ENCODE measurements around the gene RNF19B.

Gene RNF19B

GRCh38 chr1:32933742-32934322 lies 30.8 kb downstream of the RNF19B start:
- peak overlapping the region; percentile 14 for H3K27ac ChIP-seq (replicated peaks; ENCODE audit: low read length)
- no peak overlapping the region for H2AK5ac ChIP-seq (ENCODE audit: low read depth, low read length)
- no peak overlapping the region for H2BK15ac ChIP-seq (ENCODE audit: low read length)
- H3K9ac ChIP-seq (ENCODE audit: low read depth, low read length, poor library complexity), result no peak overlapping the region
- no peaks in the 10 kb centered on the region for H3K9me3 ChIP-seq (replicated peaks in 1 of 2; ENCODE audit: control insufficient read depth in 2 of 2, insufficient read depth in 1 of 2, low read depth in 1 of 2, low read length in 2 of 2)
- H3K23ac ChIP-seq (ENCODE audit: low read depth, low read length, poor library complexity), result no peak overlapping the region
- no peak for DNase-seq (ENCODE audit: low spot score)
- no peak overlapping the region for H2BK120ac ChIP-seq (ENCODE audit: low read depth, low read length)
- H2AFZ ChIP-seq (ENCODE audit: low read length), result no peak overlapping the region
- H3K4me3 ChIP-seq (ENCODE audit: low read length in 2 of 2), result no peak overlapping the region
- no peak overlapping the region for H2BK5ac ChIP-seq (ENCODE audit: low read length)
- no peaks in the 10 kb centered on the region for H3K27me3 ChIP-seq (ENCODE audit: control insufficient read depth in 3 of 3, insufficient read depth in 3 of 3, low read depth in 1 of 3, low read length in 3 of 3)
- H3K36me3 ChIP-seq (replicated peaks in 1 of 2; ENCODE audit: control insufficient read depth in 2 of 2, insufficient read depth in 2 of 2, low read length in 2 of 2), result peaks cover 8 to 42% of the 10 kb centered on the region in 2 donors
- no peak overlapping the region for H4K91ac ChIP-seq (ENCODE audit: low read depth, low read length, poor library complexity)
- no peak overlapping the region for H4K8ac ChIP-seq (ENCODE audit: low read depth, low read length)
- no peak overlapping the region for H3K14ac ChIP-seq (ENCODE audit: low read length)
- WGBS, 2 donors (ENCODE audit: extremely low coverage in 2 of 2, insufficient read length in 2 of 2, insufficient replicate concordance in 1 of 2), result no CpG with 5 or more reads among the region's 3 CpGs
- H3K18ac ChIP-seq (ENCODE audit: low read length), result no peak overlapping the region
- H3K4me1 ChIP-seq (ENCODE audit: control insufficient read depth in 2 of 2, insufficient read depth in 1 of 2, low read depth in 1 of 2, low read length in 2 of 2), result peaks cover 0 to 4% of the 10 kb centered on the region in 2 donors
- H3K4me2 ChIP-seq (ENCODE audit: insufficient read depth, low read length, poor library complexity, severe bottlenecking), result no peak overlapping the region
- no peaks in the 10 kb centered on the region for H3K79me1 ChIP-seq (ENCODE audit: low read depth, low read length)
- H3K4ac ChIP-seq (ENCODE audit: low read length), result no peak overlapping the region
- no peak overlapping the region for H2BK12ac ChIP-seq (ENCODE audit: low read length)

GRCh38 chr1:32931760-32932159 lies 32.8 kb downstream of the RNF19B start:
- Histone ChIP-seq H2BK15ac (ENCODE audit: low read length) (no peak overlapping the region), H3K9me3 (replicated peaks in 1 of 2; ENCODE audit: control insufficient read depth in 2 of 2, insufficient read depth in 1 of 2, low read depth in 1 of 2, low read length in 2 of 2) (no peaks in the 10 kb centered on the region), H3K79me1 (ENCODE audit: low read depth, low read length) (no peaks in the 10 kb centered on the region), H3K4me3 (ENCODE audit: low read length in 2 of 2) (no peak overlapping the region), H3K4me2 (ENCODE audit: insufficient read depth, low read length, poor library complexity, severe bottlenecking) (no peak overlapping the region), H2BK12ac (ENCODE audit: low read length) (no peak overlapping the region), H4K8ac (ENCODE audit: low read depth, low read length) (no peak overlapping the region), H2BK5ac (ENCODE audit: low read length) (no peak overlapping the region), H3K27ac (replicated peaks; ENCODE audit: low read length) (no peak overlapping the region), H3K18ac (ENCODE audit: low read length) (no peak overlapping the region), H3K23ac (ENCODE audit: low read depth, low read length, poor library complexity) (no peak overlapping the region), H2BK120ac (ENCODE audit: low read depth, low read length) (no peak overlapping the region), H2AK5ac (ENCODE audit: low read depth, low read length) (no peak overlapping the region), H3K14ac (ENCODE audit: low read length) (no peak overlapping the region), H3K9ac (ENCODE audit: low read depth, low read length, poor library complexity) (no peak overlapping the region), H2AFZ (ENCODE audit: low read length) (no peak overlapping the region), H4K91ac (ENCODE audit: low read depth, low read length, poor library complexity) (no peak overlapping the region), H3K27me3 (ENCODE audit: control insufficient read depth in 3 of 3, insufficient read depth in 3 of 3, low read depth in 1 of 3, low read length in 3 of 3) (peaks cover 0 to 6% (median 0%) of the 10 kb centered on the region in 3 experiments), H3K36me3 (replicated peaks in 1 of 2; ENCODE audit: control insufficient read depth in 2 of 2, insufficient read depth in 2 of 2, low read length in 2 of 2) (peaks cover 2 to 22% of the 10 kb centered on the region in 2 donors), H3K4me1 (ENCODE audit: control insufficient read depth in 2 of 2, insufficient read depth in 1 of 2, low read depth in 1 of 2, low read length in 2 of 2) (peaks cover 0 to 4% of the 10 kb centered on the region in 2 donors), H3K4ac (ENCODE audit: low read length) (no peak overlapping the region)
- DNase-seq (ENCODE audit: low spot score), result no peak
- WGBS, 2 donors (ENCODE audit: extremely low coverage in 2 of 2, insufficient read length in 2 of 2, insufficient replicate concordance in 1 of 2), result no CpG with 5 or more reads among the region's 1 CpG

- H2AFZ ChIP-seq (ENCODE audit: low read length), result no peak overlapping the region
- H3K36me3 ChIP-seq (replicated peaks in 1 of 2; ENCODE audit: control insufficient read depth in 2 of 2, insufficient read depth in 2 of 2, low read length in 2 of 2), result peaks cover 0 to 6% of the 10 kb centered on the region in 2 donors
- H2AK5ac ChIP-seq (ENCODE audit: low read depth, low read length), result no peak overlapping the region
- H2BK5ac ChIP-seq (ENCODE audit: low read length), result no peak overlapping the region
- no peak overlapping the region for H3K27ac ChIP-seq (replicated peaks; ENCODE audit: low read length)
- no peak overlapping the region for H2BK12ac ChIP-seq (ENCODE audit: low read length)
- H3K14ac ChIP-seq (ENCODE audit: low read length), result no peak overlapping the region
- no peak overlapping the region for H3K23ac ChIP-seq (ENCODE audit: low read depth, low read length, poor library complexity)
- no peaks in the 10 kb centered on the region for H3K9me3 ChIP-seq (replicated peaks in 1 of 2; ENCODE audit: control insufficient read depth in 2 of 2, insufficient read depth in 1 of 2, low read depth in 1 of 2, low read length in 2 of 2)
- H3K4me2 ChIP-seq (ENCODE audit: insufficient read depth, low read length, poor library complexity, severe bottlenecking), result no peak overlapping the region
- H3K18ac ChIP-seq (ENCODE audit: low read length), result no peak overlapping the region
- H4K91ac ChIP-seq (ENCODE audit: low read depth, low read length, poor library complexity), result no peak overlapping the region
- H3K4me3 ChIP-seq (ENCODE audit: low read length in 2 of 2), result no peak overlapping the region
- H3K4me1 ChIP-seq (ENCODE audit: control insufficient read depth in 2 of 2, insufficient read depth in 1 of 2, low read depth in 1 of 2, low read length in 2 of 2), result peaks cover 9 to 13% of the 10 kb centered on the region in 2 donors
- DNase-seq (ENCODE audit: low spot score), result no peak
- H3K27me3 ChIP-seq (ENCODE audit: control insufficient read depth in 3 of 3, insufficient read depth in 3 of 3, low read depth in 1 of 3, low read length in 3 of 3), result peaks cover 0 to 28% (median 3%) of the 10 kb centered on the region in 3 experiments
- no peak overlapping the region for H2BK15ac ChIP-seq (ENCODE audit: low read length)
- H4K8ac ChIP-seq (ENCODE audit: low read depth, low read length), result no peak overlapping the region
- H2BK120ac ChIP-seq (ENCODE audit: low read depth, low read length), result no peak overlapping the region
- no CpG with 5 or more reads among the region's 2 CpGs for WGBS, 2 donors (ENCODE audit: extremely low coverage in 2 of 2, insufficient read length in 2 of 2, insufficient replicate concordance in 1 of 2)
- no peak overlapping the region for H3K9ac ChIP-seq (ENCODE audit: low read depth, low read length, poor library complexity)
- no peak overlapping the region for H3K4ac ChIP-seq (ENCODE audit: low read length)
- no peaks in the 10 kb centered on the region for H3K79me1 ChIP-seq (ENCODE audit: low read depth, low read length)
These were observed 35.2 kb downstream of the RNF19B start for GRCh38 chr1:32929366-32929765.

- peaks cover 0 to 34% (median 9%) of the 10 kb centered on the region in 3 experiments for H3K27me3 ChIP-seq (ENCODE audit: control insufficient read depth in 3 of 3, insufficient read depth in 3 of 3, low read depth in 1 of 3, low read length in 3 of 3)
- DNase-seq (ENCODE audit: low spot score), result no peak
- H3K14ac ChIP-seq (ENCODE audit: low read length), result no peak overlapping the region
These were observed 35.9 kb downstream of the RNF19B start for GRCh38 chr1:32928715-32929114.

More at GRCh38 chr1:32928715-32929114, 35.9 kb downstream of the RNF19B start:
- no peaks in the 10 kb centered on the region for H3K9me3 ChIP-seq (replicated peaks in 1 of 2; ENCODE audit: control insufficient read depth in 2 of 2, insufficient read depth in 1 of 2, low read depth in 1 of 2, low read length in 2 of 2)
- H3K4me3 ChIP-seq (ENCODE audit: low read length in 2 of 2), result no peak overlapping the region
- H3K4me2 ChIP-seq (ENCODE audit: insufficient read depth, low read length, poor library complexity, severe bottlenecking), result no peak overlapping the region
- no peak overlapping the region for H4K91ac ChIP-seq (ENCODE audit: low read depth, low read length, poor library complexity)
- no peak overlapping the region for H3K23ac ChIP-seq (ENCODE audit: low read depth, low read length, poor library complexity)
- no peak overlapping the region for H2BK5ac ChIP-seq (ENCODE audit: low read length)
- H3K4me1 ChIP-seq (ENCODE audit: control insufficient read depth in 2 of 2, insufficient read depth in 1 of 2, low read depth in 1 of 2, low read length in 2 of 2), result peaks cover 9% of the 10 kb centered on the region in 2 donors
- H2BK15ac ChIP-seq (ENCODE audit: low read length), result no peak overlapping the region
- peaks cover 0 to 2% of the 10 kb centered on the region in 2 donors for H3K36me3 ChIP-seq (replicated peaks in 1 of 2; ENCODE audit: control insufficient read depth in 2 of 2, insufficient read depth in 2 of 2, low read length in 2 of 2)
- H3K4ac ChIP-seq (ENCODE audit: low read length), result no peak overlapping the region
- no peaks in the 10 kb centered on the region for H3K79me1 ChIP-seq (ENCODE audit: low read depth, low read length)
- H3K27ac ChIP-seq (replicated peaks; ENCODE audit: low read length), result no peak overlapping the region
- no peak overlapping the region for H2BK12ac ChIP-seq (ENCODE audit: low read length)
- no peak overlapping the region for H3K18ac ChIP-seq (ENCODE audit: low read length)
- no peak overlapping the region for H3K9ac ChIP-seq (ENCODE audit: low read depth, low read length, poor library complexity)
- no peak overlapping the region for H2BK120ac ChIP-seq (ENCODE audit: low read depth, low read length)
- H2AFZ ChIP-seq (ENCODE audit: low read length), result no peak overlapping the region
- no peak overlapping the region for H4K8ac ChIP-seq (ENCODE audit: low read depth, low read length)
- no CpG with 5 or more reads among the region's 8 CpGs for WGBS, 2 donors (ENCODE audit: extremely low coverage in 2 of 2, insufficient read length in 2 of 2, insufficient replicate concordance in 1 of 2)
- no peak overlapping the region for H2AK5ac ChIP-seq (ENCODE audit: low read depth, low read length)

Data from neuronal stem cell (in vitro differentiated cells).